ENCODE results near the gene PYM1.

GRCh38 chr12:55973599-55974307 is 46.1 kb upstream of the PYM1 start, which contains the start of gene RAB5B:
- TF ChIP-seq CTCF (IDR thresholded peaks at IDR 0.05; ENCODE audit: low read length): no peak
- TF ChIP-seq EZH2 (IDR thresholded peaks at IDR 0.05; ENCODE audit: borderline replicate concordance, low read length): no peak

Measured in OCI-LY1 (cell line).